ENCODE data around the gene FAM13B. TPM values are rescaled to one million over a fixed set of nuclear protein-coding genes. Genes with fewer than 3 reads are reported as not detected.

The FAM13B gene
- total and polyA plus RNA-seq, 2 of the 8 experiments (the other 6 are each of a cell fraction or from before 2014, with no cell fraction given) = 6.4 to 17.0 TPM

GRCh38 chr5:137960819-137961218 lies 72.1 kb downstream of the FAM13B start:
- ChIA-PET CTCF (ENCODE audit: partially characterized antibody) (interaction anchor here (0.9 to 1.5 kb wide), 2 partner anchors 17 to 182 kb away, joined by 3 read pairs; no protein-coding TSS in a partner anchor), POLR2A (ENCODE audit: partially characterized antibody) (no interaction called here)
- Histone ChIP-seq H4K8ac (ENCODE audit: extremely low read depth, insufficient read depth, low read length) (no peak overlapping the region), H3K36me3 (ENCODE audit: control insufficient read depth in 2 of 4, insufficient read depth in 4 of 4, low read length in 3 of 4) (peaks cover 3 to 39% (median 5%) of the 10 kb centered on the region in 4 experiments; a peak in 6 of 8 replicates), H3K23ac (ENCODE audit: insufficient read length) (no peak overlapping the region), H3K56ac (replicated peaks; ENCODE audit: insufficient read length, low read depth, low read length) (no peak overlapping the region), H4K5ac (ENCODE audit: insufficient read length, low read depth, low read length) (no peak overlapping the region), H4K91ac (replicated peaks; ENCODE audit: insufficient read length, low read length) (no peak overlapping the region), H3K27me3 (replicated peaks in 1 of 4; ENCODE audit: control insufficient read depth in 3 of 4, extremely low read depth in 1 of 4, insufficient read depth in 3 of 4, low read length in 3 of 4) (no peaks in the 10 kb centered on the region), H3K9me3 (ENCODE audit: insufficient read depth in 2 of 2, low read depth in 1 of 2, low read length in 1 of 2) (no peaks in the 10 kb centered on the region), H2BK20ac (ENCODE audit: low read length) (no peak overlapping the region), H3K4me1 (replicated peaks in 1 of 4; ENCODE audit: control insufficient read depth in 3 of 4, insufficient read depth in 4 of 4, low read length in 3 of 4) (no peaks in the 10 kb centered on the region), H3K4me3 (ENCODE audit: extremely low read depth in 1 of 4, insufficient read depth in 2 of 4, low read depth in 3 of 4, low read length in 4 of 4) (no peak overlapping the region), H3K79me1 (ENCODE audit: low read depth, low read length) (no peaks in the 10 kb centered on the region), H2BK120ac (replicated peaks; ENCODE audit: low read depth, low read length) (no peak overlapping the region), H3K4me2 (ENCODE audit: insufficient read depth in 1 of 2, low read depth in 2 of 2, low read length in 2 of 2) (no peak overlapping the region), H2BK15ac (ENCODE audit: low read length) (no peak overlapping the region), H3K9ac (replicated peaks in 1 of 4; ENCODE audit: extremely low read depth in 1 of 4, low read depth in 3 of 4, low read length in 3 of 4) (no peak overlapping the region), H3K18ac (ENCODE audit: extremely low read depth, low read length) (no peak overlapping the region), H3K79me2 (ENCODE audit: control insufficient read depth in 1 of 2, insufficient read depth in 2 of 2, low read length in 2 of 2) (no peaks in the 10 kb centered on the region; a peak in 1 of 4 replicates), H2BK5ac (ENCODE audit: low read depth, low read length) (no peak overlapping the region), H2AK5ac (ENCODE audit: low read depth, low read length) (no peak overlapping the region), H3K27ac (ENCODE audit: low read depth, low read length) (no peak overlapping the region), H2AFZ (ENCODE audit: low read length) (no peak overlapping the region), H3K14ac (ENCODE audit: insufficient read length) (no peak overlapping the region), H2BK12ac (ENCODE audit: low read depth, low read length) (no peak overlapping the region), H4K20me1 (replicated peaks in 1 of 2; ENCODE audit: control insufficient read depth in 1 of 2, insufficient read depth in 2 of 2, low read length in 2 of 2) (no peaks in the 10 kb centered on the region), H3K4ac (replicated peaks; ENCODE audit: insufficient read length, low read depth, low read length) (no peak overlapping the region), H3K23me2 (ENCODE audit: low read depth, low read length) (no peaks in the 10 kb centered on the region)
- WGBS, 2 experiments (ENCODE audit: extremely low coverage in 1 of 2, insufficient coverage in 1 of 2, insufficient read length in 1 of 2, insufficient replicate concordance in 2 of 2, low coverage in 1 of 2, low lambda C conversion rate in 2 of 2, missing lambda C conversion rate in 1 of 2) = 98% methylated on average over 3 of the region's 3 CpGs; no CpG with 5 or more reads in 1 of the 2 experiments
- no peak for FAIRE-seq
- TF ChIP-seq SIRT6 (IDR thresholded peaks at IDR 0.05; ENCODE audit: low read length) = no peak
- TF ChIP-seq BCL11A (IDR thresholded peaks at IDR 0.05; ENCODE audit: low read depth in 2 of 2, low read length in 2 of 2) = no peak
- TF ChIP-seq CTBP2 (IDR thresholded peaks at IDR 0.05; ENCODE audit: borderline replicate concordance, insufficient read depth, insufficient read length, low read length) = no peak
- TF ChIP-seq CBX8 (IDR thresholded peaks at IDR 0.05; ENCODE audit: borderline replicate concordance, low read depth, low read length) = no peak
- TF ChIP-seq POLR2AphosphoS5 (IDR thresholded peaks at IDR 0.05; ENCODE audit: low read depth, low read length) = no peak
- TF ChIP-seq RBBP5 (IDR thresholded peaks at IDR 0.05; ENCODE audit: borderline replicate concordance, low read depth, low read length) = no peak
- TF ChIP-seq ATF2 (IDR thresholded peaks at IDR 0.05; ENCODE audit: low read length) = no peak
- no peak for TF ChIP-seq GABPA (IDR thresholded peaks at IDR 0.05; ENCODE audit: borderline replicate concordance, insufficient read depth, low read length)
- TF ChIP-seq SIX5 (IDR thresholded peaks at IDR 0.05; ENCODE audit: low read depth, low read length) = no peak
- DNase-seq (ENCODE audit: low read depth in 1 of 2, low spot score in 2 of 2) = no peak

All from H1 (cell line).